ENCODE measurements around the gene ZNF44. TPM values are rescaled to one million over a fixed set of nuclear protein-coding genes. Genes with fewer than 3 reads are reported as not detected.

Gene ZNF44
- total and polyA plus RNA-seq, 2 of the 13 experiments (the other 11 are each of a cell fraction or from before 2014, with no cell fraction given), result 6.9 to 15.7 TPM

DNA sequence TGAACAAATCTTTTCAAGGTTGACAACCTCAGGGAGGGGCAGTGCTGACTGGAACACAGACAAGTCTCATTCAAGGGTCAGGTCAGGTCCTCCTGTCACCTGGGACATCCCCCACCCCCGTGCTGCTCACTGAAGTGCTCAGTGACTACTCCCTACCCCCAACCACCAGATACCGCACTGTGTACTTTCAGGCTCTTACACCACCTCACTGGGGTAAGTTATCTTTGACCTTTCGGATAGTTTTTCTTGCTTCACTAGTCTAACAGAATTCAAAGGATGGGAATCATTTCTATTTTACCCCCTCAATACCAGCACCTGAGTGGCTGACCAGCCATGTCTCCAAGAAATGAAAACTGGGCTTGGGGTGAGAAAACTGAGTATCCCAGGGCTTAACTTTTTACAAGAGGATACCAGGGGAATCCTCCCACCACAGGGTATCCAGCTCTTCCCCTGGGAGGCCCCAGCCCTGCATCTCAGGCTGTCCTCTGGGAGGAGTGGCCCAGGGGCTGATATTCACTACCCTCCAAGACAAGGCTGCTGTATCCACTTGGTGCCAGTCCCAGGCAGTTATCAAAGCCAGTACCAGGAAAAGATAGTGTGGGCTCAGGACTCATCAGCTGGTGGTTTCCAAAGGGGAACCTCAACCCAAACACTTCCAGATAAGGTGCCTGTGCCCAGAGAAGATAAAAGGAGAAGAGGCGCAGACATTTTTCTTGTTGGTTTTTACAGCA, 36.7 kb upstream of the ZNF44 start (continued):
- TF ChIP-seq ZNF329 (CRISPR knock-in tag; IDR thresholded peaks at IDR 0.05; ENCODE audit: low read depth), result no peak
- TF ChIP-seq ZC3H13 (CRISPR knock-in tag; IDR thresholded peaks at IDR 0.05), result no peak
- TF ChIP-seq ATRX (CRISPR knock-in tag; IDR thresholded peaks at IDR 0.05; ENCODE audit: borderline replicate concordance), result no peak
- TF ChIP-seq TCF7 (IDR thresholded peaks at IDR 0.05; ENCODE audit: low read depth), result peak; percentile 70
- no peak for TF ChIP-seq RFXANK (CRISPR knock-in tag; IDR thresholded peaks at IDR 0.05)
- no peak for TF ChIP-seq FOXM1 (CRISPR knock-in tag; IDR thresholded peaks at IDR 0.05)
- TF ChIP-seq, protein P1, sequence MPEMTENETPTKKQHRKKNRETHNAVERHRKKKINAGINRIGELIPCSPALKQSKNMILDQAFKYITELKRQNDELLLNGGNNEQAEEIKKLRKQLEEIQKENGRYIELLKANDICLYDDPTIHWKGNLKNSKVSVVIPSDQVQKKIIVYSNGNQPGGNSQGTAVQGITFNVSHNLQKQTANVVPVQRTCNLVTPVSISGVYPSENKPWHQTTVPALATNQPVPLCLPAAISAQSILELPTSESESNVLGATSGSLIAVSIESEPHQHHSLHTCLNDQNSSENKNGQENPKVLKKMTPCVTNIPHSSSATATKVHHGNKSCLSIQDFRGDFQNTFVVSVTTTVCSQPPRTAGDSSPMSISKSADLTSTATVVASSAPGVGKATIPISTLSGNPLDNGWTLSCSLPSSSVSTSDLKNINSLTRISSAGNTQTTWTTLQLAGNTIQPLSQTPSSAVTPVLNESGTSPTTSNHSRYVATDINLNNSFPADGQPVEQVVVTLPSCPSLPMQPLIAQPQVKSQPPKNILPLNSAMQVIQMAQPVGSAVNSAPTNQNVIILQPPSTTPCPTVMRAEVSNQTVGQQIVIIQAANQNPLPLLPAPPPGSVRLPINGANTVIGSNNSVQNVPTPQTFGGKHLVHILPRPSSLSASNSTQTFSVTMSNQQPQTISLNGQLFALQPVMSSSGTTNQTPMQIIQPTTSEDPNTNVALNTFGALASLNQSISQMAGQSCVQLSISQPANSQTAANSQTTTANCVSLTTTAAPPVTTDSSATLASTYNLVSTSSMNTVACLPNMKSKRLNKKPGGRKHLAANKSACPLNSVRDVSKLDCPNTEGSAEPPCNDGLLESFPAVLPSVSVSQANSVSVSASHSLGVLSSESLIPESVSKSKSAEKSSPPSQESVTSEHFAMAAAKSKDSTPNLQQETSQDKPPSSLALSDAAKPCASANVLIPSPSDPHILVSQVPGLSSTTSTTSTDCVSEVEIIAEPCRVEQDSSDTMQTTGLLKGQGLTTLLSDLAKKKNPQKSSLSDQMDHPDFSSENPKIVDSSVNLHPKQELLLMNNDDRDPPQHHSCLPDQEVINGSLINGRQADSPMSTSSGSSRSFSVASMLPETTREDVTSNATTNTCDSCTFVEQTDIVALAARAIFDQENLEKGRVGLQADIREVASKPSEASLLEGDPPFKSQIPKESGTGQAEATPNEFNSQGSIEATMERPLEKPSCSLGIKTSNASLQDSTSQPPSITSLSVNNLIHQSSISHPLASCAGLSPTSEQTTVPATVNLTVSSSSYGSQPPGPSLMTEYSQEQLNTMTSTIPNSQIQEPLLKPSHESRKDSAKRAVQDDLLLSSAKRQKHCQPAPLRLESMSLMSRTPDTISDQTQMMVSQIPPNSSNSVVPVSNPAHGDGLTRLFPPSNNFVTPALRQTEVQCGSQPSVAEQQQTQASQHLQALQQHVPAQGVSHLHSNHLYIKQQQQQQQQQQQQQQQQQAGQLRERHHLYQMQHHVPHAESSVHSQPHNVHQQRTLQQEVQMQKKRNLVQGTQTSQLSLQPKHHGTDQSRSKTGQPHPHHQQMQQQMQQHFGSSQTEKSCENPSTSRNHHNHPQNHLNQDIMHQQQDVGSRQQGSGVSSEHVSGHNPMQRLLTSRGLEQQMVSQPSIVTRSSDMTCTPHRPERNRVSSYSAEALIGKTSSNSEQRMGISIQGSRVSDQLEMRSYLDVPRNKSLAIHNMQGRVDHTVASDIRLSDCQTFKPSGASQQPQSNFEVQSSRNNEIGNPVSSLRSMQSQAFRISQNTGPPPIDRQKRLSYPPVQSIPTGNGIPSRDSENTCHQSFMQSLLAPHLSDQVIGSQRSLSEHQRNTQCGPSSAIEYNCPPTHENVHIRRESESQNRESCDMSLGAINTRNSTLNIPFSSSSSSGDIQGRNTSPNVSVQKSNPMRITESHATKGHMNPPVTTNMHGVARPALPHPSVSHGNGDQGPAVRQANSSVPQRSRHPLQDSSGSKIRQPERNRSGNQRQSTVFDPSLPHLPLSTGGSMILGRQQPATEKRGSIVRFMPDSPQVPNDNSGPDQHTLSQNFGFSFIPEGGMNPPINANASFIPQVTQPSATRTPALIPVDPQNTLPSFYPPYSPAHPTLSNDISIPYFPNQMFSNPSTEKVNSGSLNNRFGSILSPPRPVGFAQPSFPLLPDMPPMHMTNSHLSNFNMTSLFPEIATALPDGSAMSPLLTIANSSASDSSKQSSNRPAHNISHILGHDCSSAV (CRISPR knock-in tag; IDR thresholded peaks at IDR 0.05; ENCODE audit: borderline replicate concordance), result no peak
- peak; percentile 98 for TF ChIP-seq RXRA (CRISPR knock-in tag; IDR thresholded peaks at IDR 0.05)
- peak; percentile 62; the same call in 1 of the 2 replicates for TF ChIP-seq MEIS2 (CRISPR knock-in tag; IDR thresholded peaks at IDR 0.05)
- TF ChIP-seq FOXK1 (CRISPR knock-in tag; IDR thresholded peaks at IDR 0.05; ENCODE audit: borderline replicate concordance, low read depth), result peak; percentile 69
- TF ChIP-seq FOXJ3 (CRISPR knock-in tag; IDR thresholded peaks at IDR 0.05; ENCODE audit: borderline replicate concordance), result no peak
- TF ChIP-seq ZNF841 (CRISPR knock-in tag; IDR thresholded peaks at IDR 0.05; ENCODE audit: borderline replicate concordance), result no peak
- no peak for TF ChIP-seq ZNF773 (CRISPR knock-in tag; IDR thresholded peaks at IDR 0.05; ENCODE audit: borderline replicate concordance)
- no peak for TF ChIP-seq ONECUT2 (CRISPR knock-in tag; IDR thresholded peaks at IDR 0.05)
- peak; percentile 85 for TF ChIP-seq BCL6 (CRISPR knock-in tag; IDR thresholded peaks at IDR 0.05)
- no peak for TF ChIP-seq ZBTB8A (CRISPR knock-in tag; IDR thresholded peaks at IDR 0.05; ENCODE audit: borderline replicate concordance, low read depth)
- TF ChIP-seq, protein P2, sequence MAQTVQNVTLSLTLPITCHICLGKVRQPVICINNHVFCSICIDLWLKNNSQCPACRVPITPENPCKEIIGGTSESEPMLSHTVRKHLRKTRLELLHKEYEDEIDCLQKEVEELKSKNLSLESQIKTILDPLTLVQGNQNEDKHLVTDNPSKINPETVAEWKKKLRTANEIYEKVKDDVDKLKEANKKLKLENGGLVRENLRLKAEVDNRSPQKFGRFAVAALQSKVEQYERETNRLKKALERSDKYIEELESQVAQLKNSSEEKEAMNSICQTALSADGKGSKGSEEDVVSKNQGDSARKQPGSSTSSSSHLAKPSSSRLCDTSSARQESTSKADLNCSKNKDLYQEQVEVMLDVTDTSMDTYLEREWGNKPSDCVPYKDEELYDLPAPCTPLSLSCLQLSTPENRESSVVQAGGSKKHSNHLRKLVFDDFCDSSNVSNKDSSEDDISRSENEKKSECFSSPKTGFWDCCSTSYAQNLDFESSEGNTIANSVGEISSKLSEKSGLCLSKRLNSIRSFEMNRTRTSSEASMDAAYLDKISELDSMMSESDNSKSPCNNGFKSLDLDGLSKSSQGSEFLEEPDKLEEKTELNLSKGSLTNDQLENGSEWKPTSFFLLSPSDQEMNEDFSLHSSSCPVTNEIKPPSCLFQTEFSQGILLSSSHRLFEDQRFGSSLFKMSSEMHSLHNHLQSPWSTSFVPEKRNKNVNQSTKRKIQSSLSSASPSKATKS (CRISPR knock-in tag; IDR thresholded peaks at IDR 0.05), result no peak
- TF ChIP-seq ATF5 (CRISPR knock-in tag; IDR thresholded peaks at IDR 0.05; ENCODE audit: low read depth), result 0 out of 2 replicates have a peak, but pooled peaks have one; percentile 5
- TF ChIP-seq HOXA3 (CRISPR knock-in tag; IDR thresholded peaks at IDR 0.05), result peak; percentile 57; the same call in 1 of the 2 replicates

Data from HepG2 (cell line).